Left forelimb (tissue), 1 donor: ENCODE measurements around the gene GMPPB.

ENCODE experiments used
- DNase-seq: peaks from one replicate; pipeline ENCODE4 v3.0.0-alpha.2; 2018; ENCODE audit warnings: low spot score

GMPPB gene

DNA sequence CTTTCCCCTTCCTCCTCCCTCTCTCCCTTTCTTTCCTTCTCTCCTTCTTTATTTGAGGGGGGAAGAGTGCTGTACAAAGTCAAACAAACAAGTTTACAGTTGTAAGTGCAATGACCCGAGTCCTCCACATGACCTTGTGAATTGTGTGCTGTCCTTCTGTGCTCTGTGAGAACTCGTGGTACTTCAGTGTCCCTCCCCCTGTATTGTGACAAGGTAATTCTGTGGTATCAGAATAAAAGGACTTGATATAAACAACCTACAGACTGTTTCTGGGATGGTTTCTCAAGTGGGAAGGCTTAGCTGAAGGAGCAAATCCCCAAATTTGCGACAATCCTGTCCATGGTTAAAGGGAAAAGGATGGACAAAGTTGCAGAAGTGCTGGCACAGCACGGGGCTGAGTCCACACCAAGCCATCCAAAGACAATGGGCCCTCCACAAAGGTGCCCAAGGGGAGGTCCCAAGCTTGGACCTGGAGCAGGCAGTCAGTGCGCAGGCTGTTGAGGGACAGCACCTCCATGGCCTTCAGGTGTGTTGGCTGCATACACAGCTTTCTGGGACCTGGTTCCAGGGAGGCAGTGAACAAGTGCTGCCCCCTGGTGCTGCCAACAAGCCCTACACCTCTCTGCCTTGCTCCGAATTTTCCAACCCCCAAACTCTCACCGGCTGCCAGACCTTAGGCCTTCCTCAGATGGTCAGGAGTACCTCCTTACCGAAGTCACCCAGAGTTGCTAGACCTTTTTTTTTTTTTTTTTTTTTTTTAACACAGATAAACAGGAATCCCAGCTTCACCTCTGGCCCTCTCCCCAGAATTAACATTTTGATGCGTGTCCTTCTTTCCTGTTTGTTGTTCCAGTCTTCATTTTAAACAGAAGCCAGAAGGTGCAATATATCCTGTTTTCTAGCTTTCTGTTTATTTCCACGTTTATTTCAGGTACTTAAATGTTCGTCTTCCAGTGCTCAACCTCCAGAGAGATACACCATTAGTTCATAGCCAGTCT, 52.2 kb downstream of the GMPPB start:
- DNase-seq: no peak

DNA sequence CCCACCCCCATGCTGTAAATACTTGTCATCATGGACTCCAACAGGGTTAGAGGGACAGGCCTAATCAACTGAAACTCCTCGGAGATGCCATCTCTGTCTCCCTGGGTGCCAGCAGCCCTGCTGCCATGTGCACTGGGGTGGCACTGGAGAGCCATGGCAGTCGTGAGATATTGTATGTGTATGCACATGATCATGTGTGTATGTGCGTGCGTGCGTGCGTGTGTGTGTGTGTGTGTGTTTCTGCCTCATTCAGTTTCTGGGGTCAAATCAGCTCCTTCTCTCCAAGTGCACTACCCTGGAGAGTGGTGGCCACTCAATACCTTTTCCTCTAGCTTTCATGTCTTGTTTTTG, 52.8 kb downstream of the GMPPB start:
- DNase-seq: no peak
